Stimulated activated CD8-positive, alpha-beta memory T cell treated with anti-CD3 and anti-CD28 coated beads, Interleukin-4, amount 100 ng/mL, for 1 hour (primary cell): ENCODE measurements around the gene LCP1.
"Not testable (repeated sequence)": the region's sequence is repeated elsewhere in the genome, so short reads cannot be mapped to it uniquely, and the experiment has no call there.

ENCODE experiments used
- DNase-seq, 2 donors: peaks; one replicate each; pipeline ENCODE4 v3.0.0-alpha.2; 2020; ENCODE audit warnings: low read depth in 2 of 2, low spot score in 1 of 2

The LCP1 gene

DNA sequence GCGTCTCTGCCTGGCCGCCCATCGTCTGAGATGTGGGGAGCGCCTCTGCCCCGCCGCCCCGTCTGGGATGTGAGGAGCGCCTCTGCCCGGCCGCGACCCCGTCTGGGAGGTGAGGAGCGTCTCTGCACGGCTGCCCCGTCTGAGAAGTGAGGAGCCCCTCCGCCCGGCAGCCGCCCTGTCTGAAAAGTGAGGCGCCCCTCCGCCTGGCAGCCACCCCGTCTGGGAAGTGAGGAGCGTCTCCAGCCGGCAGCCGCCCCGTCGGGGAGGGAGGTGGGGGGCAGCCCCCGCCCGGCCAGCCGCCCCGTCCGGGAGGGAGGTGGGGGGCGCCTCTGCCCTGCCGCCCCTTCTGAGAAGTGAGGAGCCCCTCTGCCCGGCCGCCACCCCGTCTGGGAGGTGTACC lies 19.2 kb downstream of the LCP1 start:
- DNase-seq: not testable (repeated sequence)

DNA sequence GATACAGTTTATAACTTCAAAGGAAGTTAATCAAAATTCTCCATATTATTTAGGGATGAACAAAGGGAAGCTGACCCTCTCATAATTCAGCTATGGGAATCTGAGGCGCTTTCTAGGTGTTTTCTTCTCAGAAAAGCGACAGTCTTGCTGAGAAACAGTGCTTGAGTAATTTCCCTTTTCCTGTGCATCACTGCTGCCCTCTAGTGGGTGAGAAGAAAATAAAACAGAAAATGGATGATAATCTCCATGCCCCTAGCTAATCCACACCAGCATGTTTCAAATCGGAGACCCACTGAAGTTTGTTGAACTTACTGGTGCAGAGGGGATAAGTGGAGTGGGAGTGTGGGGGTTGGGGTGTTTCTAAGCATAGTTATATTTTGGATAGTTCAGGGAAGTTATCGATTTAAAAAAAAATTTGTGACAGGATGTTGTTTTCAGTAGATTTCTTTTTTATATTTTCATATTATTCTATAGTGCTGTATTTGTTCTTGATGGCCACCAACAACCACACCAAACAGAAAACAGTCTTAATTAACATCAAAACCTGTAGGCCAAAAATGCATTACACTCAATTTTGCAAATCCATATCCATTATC lies 21.4 kb downstream of the LCP1 start:
- no peak for DNase-seq

DNA sequence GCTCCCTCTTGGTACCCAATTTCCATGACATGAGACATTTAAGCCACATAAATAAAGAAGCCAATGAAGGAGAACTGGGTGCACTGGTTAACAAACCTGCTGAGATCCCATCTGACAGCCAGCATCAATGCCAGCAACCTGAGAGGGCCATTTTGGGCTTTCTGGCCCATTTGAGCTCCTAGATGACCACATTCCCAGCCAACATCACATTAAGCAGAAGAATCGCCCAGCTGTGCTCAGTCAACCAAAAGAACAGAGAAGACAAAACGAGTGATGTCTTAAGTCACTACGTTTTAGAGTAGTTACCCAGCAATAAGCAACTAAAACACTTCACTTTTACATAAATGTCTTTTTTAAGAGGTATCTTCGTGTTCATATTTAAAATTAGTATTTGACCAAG lies 21.9 kb downstream of the LCP1 start:
- no peak for DNase-seq

DNA sequence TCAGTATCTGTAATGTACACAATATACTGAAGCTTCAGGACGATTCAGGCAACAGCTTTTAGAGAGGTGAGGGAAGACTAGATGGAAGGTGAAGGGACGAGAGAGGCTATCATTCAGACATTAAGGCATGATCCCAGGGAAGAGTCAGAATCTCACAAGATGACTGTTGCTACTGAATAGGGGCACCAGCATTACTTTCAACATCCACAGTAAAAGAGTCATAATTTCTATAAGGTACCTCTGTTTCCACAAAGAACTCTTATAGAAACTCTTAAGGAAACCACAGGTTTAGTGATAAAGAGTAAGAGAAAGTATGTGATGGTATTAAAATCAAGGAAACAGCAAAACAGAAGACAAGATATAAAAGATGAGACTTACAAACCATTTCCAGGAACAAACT lies 23.0 kb downstream of the LCP1 start:
- no peak for DNase-seq

DNA sequence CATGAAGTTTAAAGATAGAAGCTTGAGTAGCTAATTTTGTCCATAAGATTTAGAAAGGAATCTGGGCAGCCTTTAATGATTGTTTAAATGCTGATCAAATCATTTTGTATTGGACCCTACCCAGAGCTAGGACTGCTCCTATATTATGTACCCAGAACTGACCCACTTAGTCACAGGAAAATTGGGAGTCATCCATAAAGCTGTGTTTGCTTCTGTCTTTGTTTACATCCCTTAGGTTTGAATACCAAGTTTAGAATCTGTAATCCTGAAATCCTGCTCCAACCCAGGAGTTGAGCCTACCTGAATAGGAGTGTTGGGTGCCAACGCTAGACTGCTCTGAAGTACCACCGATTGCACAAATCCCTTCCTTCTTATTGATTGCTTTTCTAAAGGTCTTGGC lies 23.8 kb downstream of the LCP1 start:
- no peak for DNase-seq

DNA sequence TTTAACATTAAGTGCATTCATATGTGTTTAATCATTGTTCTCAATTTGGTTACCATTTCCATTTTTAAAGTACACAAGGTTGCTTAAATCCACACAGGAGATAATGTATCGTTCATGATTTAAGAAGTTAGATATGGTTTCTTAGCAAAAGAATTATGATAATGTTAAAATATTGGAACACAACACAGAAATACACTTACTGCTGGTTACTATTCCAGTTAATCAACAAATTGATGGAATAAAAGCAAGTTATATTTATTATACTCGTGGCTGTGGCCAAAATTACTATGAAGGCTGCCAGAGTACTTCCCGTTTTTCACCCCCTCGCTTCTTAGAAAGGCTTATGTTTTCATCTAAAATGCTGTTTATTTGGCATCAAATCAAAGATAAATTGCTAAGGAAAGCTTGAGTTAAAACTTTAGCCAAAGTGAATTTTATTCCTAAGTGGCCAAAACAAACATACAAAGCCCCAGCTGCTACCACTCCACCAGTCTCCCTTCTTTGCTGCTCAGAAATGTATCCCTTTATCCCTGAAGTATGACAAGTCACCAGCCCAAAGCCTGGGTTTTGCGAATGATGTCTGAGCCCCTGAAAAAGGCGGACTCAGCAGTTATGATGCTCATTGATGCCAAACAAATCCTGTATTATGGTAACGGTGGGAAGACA lies 27.7 kb downstream of the LCP1 start:
- no peak for DNase-seq

DNA sequence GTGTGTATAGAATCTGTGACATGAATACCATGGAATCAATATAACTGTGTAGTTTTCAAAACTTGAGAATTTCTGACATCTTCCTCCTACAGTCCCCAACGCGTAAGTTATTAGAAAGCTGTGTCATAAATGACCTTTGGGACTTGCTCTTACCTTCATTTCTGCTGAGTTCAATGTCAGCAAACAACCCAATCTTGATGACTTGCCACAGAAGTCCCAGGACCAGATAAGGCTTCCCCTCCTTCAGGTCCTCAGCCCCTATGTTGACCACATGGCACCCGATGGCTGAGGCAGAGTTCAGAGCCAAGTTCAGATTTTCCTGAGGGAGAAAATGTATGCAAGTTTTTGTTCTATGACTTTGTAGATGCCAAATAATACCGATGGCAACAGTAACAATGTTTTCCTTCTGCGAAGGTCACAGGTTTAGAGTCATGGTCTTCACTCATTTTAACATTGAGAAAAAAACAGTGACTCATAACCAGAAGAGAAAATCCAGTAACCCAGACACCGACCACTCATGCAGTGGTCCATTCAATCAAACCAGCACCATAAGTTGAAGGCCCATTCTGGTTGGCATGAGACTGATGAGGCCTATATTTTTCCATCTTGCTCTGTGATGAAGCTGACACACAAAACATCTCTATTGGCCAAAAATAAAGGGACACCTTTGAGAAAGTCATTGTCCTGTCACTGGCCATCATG lies 29.2 kb downstream of the LCP1 start:
- no peak for DNase-seq

DNA sequence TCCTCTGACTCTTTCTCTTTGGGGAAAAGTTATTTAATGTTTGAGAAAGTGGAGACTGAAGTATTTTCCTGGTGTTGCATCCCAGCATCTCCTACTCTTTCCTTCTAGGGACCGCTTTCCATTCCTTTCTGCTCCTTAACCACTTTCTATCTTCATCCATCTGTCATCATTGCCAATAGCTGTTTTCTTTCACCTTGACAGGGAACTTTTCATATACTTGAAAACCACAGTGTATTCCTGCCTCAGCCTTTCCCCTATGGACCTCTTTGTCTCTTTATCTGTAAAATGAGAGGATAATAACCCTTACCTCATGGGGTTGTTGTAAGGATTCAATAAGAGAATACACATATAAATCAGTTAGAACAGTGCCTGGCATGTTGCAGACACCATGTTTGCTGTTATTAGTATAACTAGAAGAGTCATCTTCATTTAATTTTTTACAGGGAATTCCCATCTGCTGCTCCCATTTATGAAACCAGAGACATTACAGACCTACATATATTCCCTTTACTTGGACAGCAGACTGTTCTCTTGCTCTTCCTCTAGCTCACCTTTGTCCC lies 31.8 kb downstream of the LCP1 start:
- DNase-seq: no peak

DNA sequence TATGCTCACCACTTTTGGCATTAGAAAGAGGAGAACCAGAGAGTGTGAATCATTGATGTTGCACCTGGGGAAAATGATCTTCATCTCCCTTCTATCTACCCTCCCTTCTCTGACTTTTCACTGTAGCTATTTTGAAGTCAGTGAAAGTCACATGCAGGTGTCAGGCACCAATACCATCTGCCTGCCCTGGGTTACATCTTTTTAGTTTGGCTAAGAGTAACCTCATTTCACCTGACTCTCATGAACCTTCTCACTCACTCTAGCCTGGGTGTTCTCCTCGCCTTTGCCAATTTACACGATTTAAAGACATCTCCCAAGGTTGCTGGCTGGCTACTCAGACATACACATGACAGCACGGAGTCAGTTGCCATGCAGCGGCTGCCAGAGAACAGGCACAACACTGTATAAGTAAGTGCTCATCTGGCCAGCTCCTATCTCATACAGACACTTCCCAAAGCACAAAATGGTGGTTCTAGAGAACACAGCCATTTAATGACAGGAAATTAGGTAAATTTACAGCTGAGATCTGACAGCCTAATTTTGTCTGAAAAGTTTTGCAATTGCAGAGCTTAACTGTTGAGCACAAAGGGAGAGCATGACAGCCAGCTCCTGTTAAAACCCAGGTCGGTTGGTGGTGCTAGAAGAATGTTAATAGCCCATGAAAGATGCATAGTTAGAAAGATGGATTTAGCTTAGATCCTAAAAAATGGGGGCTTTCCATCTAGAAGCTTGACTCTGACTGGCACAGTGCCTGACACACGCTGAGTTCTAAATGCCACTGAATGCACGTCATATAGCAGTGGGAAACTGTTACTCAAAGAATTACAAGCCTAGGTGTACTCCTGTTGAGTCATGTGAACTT lies 32.5 kb downstream of the LCP1 start:
- no peak for DNase-seq

DNA sequence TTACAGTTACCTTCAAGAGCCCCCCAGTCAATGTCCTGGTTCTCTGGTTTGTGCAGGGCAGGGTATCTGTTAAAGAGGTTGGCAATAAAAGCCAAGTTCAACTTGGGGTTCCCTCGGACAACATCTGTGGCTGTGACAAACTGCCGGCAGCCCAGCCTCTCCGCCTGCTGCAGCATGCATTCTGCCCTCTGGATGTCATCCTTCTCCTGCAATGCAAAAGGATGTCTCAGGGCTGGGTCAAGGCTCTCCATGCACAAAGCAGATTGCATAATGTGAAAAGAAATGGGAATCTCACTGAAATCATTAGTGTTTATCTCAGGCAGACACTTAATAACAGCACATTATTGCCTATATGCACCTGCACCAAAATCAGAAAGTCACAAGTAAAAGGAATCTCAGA lies 35.1 kb downstream of the LCP1 start:
- DNase-seq: no peak

DNA sequence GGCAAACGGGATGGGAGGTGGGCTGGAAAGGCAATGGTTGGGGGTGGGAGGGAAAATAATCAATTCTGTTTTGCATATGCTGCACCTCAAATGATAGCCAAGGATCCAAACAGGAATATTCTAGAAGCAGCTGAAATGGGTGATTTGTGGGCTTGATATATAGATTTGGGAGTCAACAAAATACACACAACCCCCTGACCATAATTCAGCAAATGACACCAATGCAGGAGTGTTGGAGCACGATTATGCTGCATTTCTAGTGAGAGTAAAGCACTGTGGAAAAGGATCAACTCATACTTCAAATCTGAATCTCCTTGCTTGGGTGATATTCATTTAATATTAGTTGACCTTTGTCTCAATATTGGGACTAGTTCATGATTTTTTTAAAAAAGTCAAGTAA lies 36.0 kb downstream of the LCP1 start:
- DNase-seq: no peak

DNA sequence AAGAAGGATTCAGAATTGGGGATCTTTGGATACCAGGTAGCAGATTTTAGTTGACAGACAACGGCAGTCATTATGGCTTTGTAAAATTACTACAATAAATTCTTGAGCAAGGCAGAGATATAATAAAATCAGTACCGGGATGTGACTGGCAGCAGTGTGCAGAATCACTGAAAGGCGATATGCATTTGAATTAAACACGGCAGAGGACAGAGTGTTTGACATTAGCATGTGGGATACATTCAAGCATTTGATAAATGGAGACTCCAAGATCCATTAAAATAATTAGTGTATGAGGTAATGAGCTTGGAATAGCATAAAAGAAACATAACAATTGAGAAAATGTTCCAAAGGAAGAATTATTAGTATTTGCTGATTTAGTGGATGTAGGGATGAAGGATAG lies 36.8 kb downstream of the LCP1 start:
- DNase-seq: no peak

DNA sequence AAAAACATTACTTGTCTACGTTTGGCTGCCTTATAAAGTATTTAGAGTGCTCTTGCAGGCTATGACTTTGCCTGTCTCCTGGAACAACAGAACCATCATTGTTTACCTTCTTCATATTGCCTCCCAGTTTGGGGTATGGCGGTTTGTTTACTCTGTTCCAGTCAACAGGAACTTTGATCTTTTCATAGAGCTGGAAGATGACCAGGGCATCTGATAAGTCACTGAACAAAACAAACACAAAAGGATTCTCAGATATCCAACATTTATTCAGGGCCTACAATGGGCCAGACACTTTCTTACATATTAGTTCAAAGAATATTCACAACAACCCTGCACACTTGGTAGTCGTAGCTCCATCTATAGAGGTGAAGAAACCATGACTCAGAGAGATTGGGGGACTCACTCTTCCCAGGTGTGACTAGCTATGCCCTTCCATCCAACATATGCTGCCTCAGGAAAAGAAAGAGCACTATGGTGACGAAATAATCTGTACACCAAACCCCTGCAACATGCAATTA lies 38.7 kb downstream of the LCP1 start:
- DNase-seq: no peak

DNA sequence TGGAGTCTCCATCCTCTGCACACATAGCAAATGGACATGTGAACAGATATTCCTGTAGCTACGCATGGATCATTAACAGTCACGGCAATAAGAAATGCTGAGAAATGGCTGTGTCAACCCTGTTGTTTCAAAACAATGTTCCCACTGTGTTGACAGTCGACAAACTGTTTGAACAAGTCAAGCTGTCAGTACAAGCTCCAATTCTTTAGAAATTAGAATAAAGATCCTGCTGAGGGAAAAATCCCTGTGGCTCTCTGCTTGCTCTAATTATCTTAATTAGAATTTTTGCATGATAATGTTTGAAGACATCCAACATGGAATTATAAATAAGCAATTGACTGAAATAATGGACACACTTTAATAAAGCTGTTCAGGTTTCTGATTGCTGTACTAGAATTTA lies 39.2 kb downstream of the LCP1 start:
- DNase-seq: no peak

DNA sequence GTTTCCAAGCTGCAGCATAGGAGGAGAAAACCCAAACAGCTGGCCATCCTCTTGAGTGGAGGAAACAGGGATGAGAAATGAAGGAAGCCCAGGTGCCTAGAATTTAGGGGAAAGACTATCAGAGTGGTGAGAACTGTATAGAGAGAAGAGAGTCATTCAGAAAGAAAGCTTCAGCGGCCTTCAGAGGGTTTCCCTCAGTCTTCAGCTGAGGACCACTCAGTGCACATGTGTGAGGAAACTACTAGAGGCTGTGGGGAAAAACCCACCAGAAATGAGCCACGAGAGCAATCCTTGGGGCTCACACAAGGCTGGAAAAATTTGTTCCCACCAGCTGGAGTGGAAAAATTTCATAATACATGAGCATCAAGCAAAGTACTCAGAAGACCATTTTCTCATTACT lies 41.9 kb downstream of the LCP1 start:
- no peak for DNase-seq

DNA sequence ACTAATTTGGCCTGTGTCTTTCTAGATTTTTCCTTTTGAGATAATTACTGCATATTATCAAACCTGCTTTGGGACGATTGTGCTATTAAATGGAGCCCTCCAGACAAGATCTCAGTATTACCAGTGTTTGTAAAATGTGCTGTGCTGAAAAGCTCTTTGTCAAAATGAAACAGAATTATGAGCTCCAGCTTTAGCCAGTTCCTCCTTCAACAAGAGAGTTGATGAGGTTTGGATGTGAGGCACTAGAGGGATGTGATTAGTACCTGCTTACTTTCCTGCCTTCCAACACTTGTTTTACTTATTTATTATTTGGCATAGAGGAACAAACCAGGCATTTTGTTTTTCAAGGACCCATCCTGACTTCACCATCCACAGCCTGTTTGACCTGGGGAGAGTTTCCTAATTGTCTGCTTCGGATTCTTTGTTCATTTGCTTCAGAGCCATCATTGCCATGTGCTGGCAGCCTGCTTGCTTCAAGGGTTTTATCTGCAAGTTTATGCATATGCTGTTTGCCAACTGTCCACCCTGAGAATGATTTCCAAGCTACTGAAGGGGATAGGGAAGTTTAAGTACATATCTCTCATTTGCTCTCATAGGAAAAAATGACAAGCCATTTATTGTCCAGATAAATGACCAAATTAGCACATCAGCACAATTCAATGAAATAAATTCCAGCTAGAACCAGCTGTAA lies 44.2 kb downstream of the LCP1 start:
- DNase-seq: no peak

DNA sequence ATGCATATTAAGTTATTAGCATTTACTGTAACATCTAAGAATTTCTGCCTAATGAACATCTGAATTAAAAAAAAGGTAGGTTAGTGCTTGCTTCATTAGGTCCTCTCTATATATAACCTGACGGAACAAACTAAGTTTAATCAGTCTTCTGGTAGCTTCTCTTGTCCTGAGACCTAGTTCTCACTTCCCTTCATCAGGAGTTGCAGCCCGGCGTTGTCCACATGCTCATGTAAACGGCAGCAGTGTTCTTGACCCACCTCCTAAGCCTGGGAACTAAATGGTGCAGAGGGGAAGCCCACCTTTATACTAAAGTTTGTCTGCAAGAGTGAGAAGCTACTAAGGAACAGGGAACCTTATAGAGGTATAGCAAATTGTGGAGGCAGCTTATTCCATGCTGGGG lies 45.3 kb downstream of the LCP1 start:
- DNase-seq: no peak

DNA sequence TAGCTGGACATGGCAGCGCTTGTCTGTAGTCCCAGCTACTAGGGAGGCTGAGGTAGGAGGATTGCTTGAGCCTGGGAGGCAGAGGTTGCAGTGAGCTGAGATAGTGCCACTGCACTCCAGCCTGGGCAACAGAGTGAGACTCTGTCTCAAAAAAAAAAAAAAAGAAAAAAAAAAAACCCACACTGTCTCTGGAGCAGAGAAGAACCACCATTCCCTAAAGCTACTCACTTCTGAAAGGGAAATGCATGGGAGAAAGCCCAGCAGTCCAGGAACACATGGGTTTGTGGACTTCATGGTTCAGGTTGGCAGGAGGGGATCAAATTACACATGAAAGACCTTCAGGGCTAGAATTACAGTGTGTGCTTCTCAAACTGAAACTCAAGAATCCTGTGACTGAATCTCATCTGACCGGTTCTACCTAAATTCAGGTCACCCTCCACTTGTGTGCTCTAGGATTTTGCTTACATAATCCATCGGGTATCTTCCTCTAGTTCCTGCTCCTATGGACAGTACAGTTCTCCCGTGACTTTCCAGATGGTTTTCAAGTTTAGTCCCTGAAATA lies 46.9 kb downstream of the LCP1 start:
- no peak for DNase-seq

DNA sequence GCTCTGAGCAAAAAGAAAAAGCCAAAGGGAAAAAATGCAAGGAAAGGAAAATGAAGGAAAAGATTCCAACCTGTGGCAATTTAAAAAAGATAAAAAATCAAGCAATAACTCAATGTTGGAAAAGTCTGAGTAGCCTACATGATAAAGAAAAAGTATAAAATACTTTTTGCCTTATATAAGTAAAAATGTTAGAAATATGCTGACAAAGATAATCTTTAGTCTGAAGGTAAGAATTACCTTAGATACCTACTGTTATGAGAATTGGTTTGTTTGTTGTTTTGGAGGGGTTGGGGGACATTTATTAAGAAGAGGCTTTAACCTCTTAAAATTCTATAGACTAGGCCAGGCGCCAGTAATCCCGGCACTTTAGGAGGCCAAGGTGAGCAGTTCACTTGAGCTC lies 47.5 kb downstream of the LCP1 start:
- DNase-seq: no peak

DNA sequence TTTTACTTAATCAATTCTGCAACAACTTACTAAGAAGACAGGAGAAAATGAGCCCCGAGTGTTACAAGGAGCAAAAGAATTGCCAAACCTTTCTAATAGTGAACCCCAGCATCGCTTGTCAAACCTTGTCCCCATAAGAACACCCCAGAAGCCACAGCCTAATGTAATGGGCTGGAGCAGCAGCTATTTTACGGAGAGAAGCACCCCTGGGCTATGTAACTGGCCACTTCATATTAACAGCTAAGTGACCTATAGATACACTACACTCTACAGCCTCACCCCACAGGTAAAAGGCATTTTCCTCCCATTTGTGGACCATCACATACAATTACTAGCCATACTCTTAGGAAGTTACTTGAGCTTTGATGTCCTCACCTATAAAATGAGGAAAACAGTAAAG lies 49.9 kb downstream of the LCP1 start:
- DNase-seq: no peak
